ENCODE data around the gene TNFSF4.

GRCh38 chr1:173171152-173171551 is 36.0 kb downstream of the TNFSF4 start:
- TF ChIP-seq BRCA1 (CRISPR knock-in tag; IDR thresholded peaks at IDR 0.05) (no peak), SRSF9 (IDR thresholded peaks at IDR 0.05; ENCODE audit: borderline replicate concordance, insufficient read depth, low read depth, low read length, poor library complexity, severe bottlenecking) (no peak), ZNF24 (IDR thresholded peaks at IDR 0.05) (no peak), AFF4 (CRISPR knock-in tag; IDR thresholded peaks at IDR 0.05) (no peak), JUND (CRISPR knock-in tag; IDR thresholded peaks at IDR 0.05) (no peak), NFYB (CRISPR knock-in tag; IDR thresholded peaks at IDR 0.05) (no peak), TCF12 (IDR thresholded peaks at IDR 0.05) (no peak), TCF12 (CRISPR knock-in tag; IDR thresholded peaks at IDR 0.05) (no peak), PTBP1 (IDR thresholded peaks at IDR 0.05; ENCODE audit: low read depth, low read length, poor library complexity, severe bottlenecking) (no peak), THAP11 (CRISPR knock-in tag; IDR thresholded peaks at IDR 0.05) (no peak), ESRRA (CRISPR knock-in tag; IDR thresholded peaks at IDR 0.05; ENCODE audit: low read depth) (no peak), HOXA7 (CRISPR knock-in tag; IDR thresholded peaks at IDR 0.05) (no peak), ONECUT2 (CRISPR knock-in tag; IDR thresholded peaks at IDR 0.05) (no peak)

Measured in HepG2 (cell line).